Kidney (tissue), 14 donors: ENCODE measurements around the gene TSPOAP1. TPM values are rescaled to one million over a fixed set of nuclear protein-coding genes. Genes with fewer than 3 reads are reported as not detected.

ENCODE experiments used
- DNase-seq, 5 donors: peaks; one replicate each; pipeline ENCODE4 v3.0.0-alpha.2; 2013 to 2020
- FAIRE-seq: peaks from 2 replicates; lab custom pipeline; 2012; peaks lifted over from hg19 to GRCh38; lab: Jason Lieb, UNC
- H3K27ac ChIP-seq, 2 donors: one replicate each; pipeline ENCODE4 v1.7.0; 2013; ENCODE audit warnings: low read depth in 2 of 2, low read length in 2 of 2, inconsistent platforms in 1 of 2
- H3K27me3 ChIP-seq: one replicate; pipeline ENCODE4 v1.7.1; 2013; ENCODE audit warnings: low read length, inconsistent platforms; ENCODE audit not compliant: control insufficient read depth, insufficient read depth
- H3K36me3 ChIP-seq, 3 donors: one replicate each; pipeline versions ENCODE4 v1.7.0 to v1.7.1; 2013; ENCODE audit warnings: low read length in 3 of 3, control low read depth in 1 of 3, inconsistent platforms in 1 of 3; ENCODE audit not compliant: insufficient read depth in 3 of 3, control insufficient read depth in 2 of 3
- H3K4me1 ChIP-seq, 3 donors: one replicate each; pipeline versions ENCODE4 v1.7.0 to v1.7.1; 2013; ENCODE audit warnings: low read length in 3 of 3, inconsistent platforms in 1 of 3, low read depth in 1 of 3; ENCODE audit not compliant: control insufficient read depth in 2 of 3, insufficient read depth in 2 of 3
- H3K4me3 ChIP-seq, 3 donors: one replicate each; pipeline versions ENCODE4 v1.7.0 to v1.8.1; 2013; ENCODE audit warnings: low read length in 3 of 3, control low read depth in 1 of 3, inconsistent platforms in 1 of 3
- H3K9ac ChIP-seq, 3 donors: one replicate each; pipeline versions ENCODE4 v1.7.0 to v1.7.1; 2013; ENCODE audit warnings: low read length in 3 of 3, control low read depth in 1 of 3, inconsistent platforms in 1 of 3
- H3K9me3 ChIP-seq, 3 donors: one replicate each; pipeline versions ENCODE4 v1.7.0 to v1.7.1; 2013; ENCODE audit warnings: low read length in 3 of 3, control low read depth in 1 of 3, inconsistent platforms in 1 of 3; ENCODE audit not compliant: control insufficient read depth in 2 of 3, insufficient read depth in 1 of 3
- intact Hi-C: fragments of 100-400 bp; cut with DNase I; formaldehyde crosslinking; loops from one replicate; pipeline ENCODE4 v1.11.1; 2022
- polyA plus RNA-seq: library from polyadenylated mRNA; stranded (reverse); fragments of 350-450 nt; fragmentation: Illumina TruSeq; extraction: RNeasy Lipid Tissue Mini Kit (QIAGEN cat#74804); gene quantifications from one replicate; pipeline ENCODE4 v1.2.3, GENCODE V29; 2014; ENCODE audit warnings: low read depth, low replicate concordance; ENCODE audit not compliant: insufficient read depth
- total RNA-seq: library from RNA; stranded (reverse); fragmentation: NEBNext Ultra II Directional; extraction: Animal tissue kit (Norgen Biotek cat#: 25700); gene quantifications from one replicate; pipeline ENCODE4 v1.2.1, GENCODE V29; 2021
- TF ChIP-seq, protein P1 (sequence below): IDR thresholded peaks from 3 replicates; pipeline ENCODE4 v1.5.1; 2012; ENCODE audit warnings: mild to moderate bottlenecking, moderate library complexity, borderline replicate concordance; ENCODE audit not compliant: insufficient read depth; ENCODE audit errors: extremely low read depth
- donor health status: control.
- donor health status: control.
- donor health status: control.
- donor health status: control.
- donor health status: control.
- donor health status: DM: yes; HTN: yes; CAD: no.
- donor health status: Normal renal cell carcinoma (clear cell type).

TSPOAP1 gene
- total and polyA plus RNA-seq, 2 donors from 2014 or later = 12.5 to 30.6 TPM

DNA sequence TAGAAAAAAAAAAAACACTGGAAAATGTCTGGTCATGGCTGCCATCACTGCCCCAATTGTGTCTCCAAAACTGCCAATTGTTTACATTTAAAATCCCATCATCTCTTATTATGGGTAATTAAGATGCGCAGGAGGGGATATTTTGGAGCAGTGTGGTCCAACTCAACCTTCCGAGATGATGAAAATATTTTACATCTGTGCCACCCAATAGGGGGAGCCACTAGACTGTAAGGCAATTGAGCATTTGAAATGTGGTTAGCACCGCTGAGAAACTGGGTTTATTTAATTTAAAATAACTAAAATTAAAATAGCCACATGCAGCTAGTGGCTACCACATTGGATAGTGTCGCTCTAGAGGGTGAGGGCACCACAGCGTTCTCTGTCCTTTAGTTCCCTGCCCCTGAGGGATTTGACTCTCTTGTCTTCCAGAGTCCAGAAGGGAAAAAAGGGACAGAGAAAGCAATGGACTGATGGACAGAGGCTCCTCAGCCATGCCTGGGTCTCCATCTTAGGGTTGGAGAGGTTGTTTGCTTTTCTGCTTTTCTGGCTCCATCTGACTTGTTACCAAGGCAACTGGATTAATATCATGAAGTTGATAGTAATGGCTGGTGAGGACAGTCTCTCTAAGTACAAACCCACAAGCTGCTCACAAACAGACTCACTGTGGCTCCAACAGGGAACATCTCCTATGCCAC lies 51.3 kb downstream of the TSPOAP1 start:
- H3K36me3 ChIP-seq = no peaks in the 10 kb centered on the region
- no peaks in the 10 kb centered on the region for H3K27me3 ChIP-seq
- DNase-seq (no peak), FAIRE-seq (no peak)
- intact Hi-C loops = no loop called here
- H3K9me3 ChIP-seq = no peaks in the 10 kb centered on the region
- no peak overlapping the region for H3K9ac ChIP-seq
- no peak overlapping the region for H3K4me3 ChIP-seq
- no peaks in the 10 kb centered on the region for H3K4me1 ChIP-seq
- TF ChIP-seq, protein P1, sequence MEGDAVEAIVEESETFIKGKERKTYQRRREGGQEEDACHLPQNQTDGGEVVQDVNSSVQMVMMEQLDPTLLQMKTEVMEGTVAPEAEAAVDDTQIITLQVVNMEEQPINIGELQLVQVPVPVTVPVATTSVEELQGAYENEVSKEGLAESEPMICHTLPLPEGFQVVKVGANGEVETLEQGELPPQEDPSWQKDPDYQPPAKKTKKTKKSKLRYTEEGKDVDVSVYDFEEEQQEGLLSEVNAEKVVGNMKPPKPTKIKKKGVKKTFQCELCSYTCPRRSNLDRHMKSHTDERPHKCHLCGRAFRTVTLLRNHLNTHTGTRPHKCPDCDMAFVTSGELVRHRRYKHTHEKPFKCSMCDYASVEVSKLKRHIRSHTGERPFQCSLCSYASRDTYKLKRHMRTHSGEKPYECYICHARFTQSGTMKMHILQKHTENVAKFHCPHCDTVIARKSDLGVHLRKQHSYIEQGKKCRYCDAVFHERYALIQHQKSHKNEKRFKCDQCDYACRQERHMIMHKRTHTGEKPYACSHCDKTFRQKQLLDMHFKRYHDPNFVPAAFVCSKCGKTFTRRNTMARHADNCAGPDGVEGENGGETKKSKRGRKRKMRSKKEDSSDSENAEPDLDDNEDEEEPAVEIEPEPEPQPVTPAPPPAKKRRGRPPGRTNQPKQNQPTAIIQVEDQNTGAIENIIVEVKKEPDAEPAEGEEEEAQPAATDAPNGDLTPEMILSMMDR = peak; percentile 7
- H3K27ac ChIP-seq = no peak overlapping the region

DNA sequence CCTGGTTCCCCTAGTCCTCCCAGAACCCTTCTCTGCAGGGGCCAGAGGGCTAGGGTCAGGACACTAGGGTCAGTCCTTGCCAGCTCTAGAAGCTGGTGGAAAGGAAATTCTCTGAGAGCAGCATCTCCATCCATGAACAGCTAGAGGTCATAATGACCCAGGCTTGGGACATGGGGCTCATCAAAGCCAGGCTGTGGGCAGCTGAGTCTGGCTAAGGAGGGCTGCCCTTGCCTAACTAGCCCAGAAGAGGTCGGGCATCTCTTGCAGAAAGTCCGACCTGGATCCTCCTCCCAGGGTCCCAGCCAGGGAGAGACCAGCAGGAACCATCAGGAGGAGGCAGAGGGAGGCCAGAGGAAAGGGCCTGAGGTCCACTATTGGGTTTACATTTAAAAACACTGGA lies 52.2 kb downstream of the TSPOAP1 start:
- Histone ChIP-seq H3K36me3 (no peaks in the 10 kb centered on the region), H3K27me3 (no peaks in the 10 kb centered on the region), H3K9me3 (no peaks in the 10 kb centered on the region), H3K9ac (no peak overlapping the region), H3K4me1 (no peaks in the 10 kb centered on the region), H3K4me3 (no peak overlapping the region), H3K27ac (no peak overlapping the region)
- TF ChIP-seq, protein P1 = no peak
- intact Hi-C loops = no loop called here
- FAIRE-seq (no peak), DNase-seq (peak in 1 of 5 donors; percentile 39)

DNA sequence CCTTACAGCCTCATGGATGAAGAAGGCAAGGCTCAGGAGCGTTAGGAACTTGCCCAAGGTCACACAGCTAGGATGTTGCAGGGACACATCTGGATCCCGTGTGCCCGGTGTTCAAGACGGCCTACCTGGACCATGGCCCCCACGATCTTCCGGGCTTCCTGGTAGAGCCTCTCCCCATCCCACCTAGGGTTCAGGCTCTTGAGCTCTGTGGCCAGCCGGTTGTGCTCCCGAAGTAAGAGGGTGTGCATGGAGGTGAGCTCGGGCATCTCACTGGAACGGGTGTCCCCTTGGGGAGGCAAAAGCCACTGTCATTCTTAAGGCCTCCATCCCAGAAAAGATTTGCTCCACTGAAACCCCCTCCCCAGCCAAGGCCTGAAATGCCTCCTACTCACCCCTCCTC lies 53.2 kb downstream of the TSPOAP1 start:
- DNase-seq (no peak), FAIRE-seq (no peak)
- Histone ChIP-seq H3K9ac (no peak overlapping the region), H3K9me3 (no peaks in the 10 kb centered on the region), H3K36me3 (no peaks in the 10 kb centered on the region), H3K27me3 (no peaks in the 10 kb centered on the region), H3K27ac (no peak overlapping the region), H3K4me3 (no peak overlapping the region), H3K4me1 (no peaks in the 10 kb centered on the region)
- intact Hi-C loops = no loop called here
- TF ChIP-seq, protein P1 = no peak
